CD4-positive, alpha-beta memory T cell (primary cell): ENCODE results near the gene TTYH1. TPM values are rescaled to one million over a fixed set of nuclear protein-coding genes. Genes with fewer than 3 reads are reported as not detected.
"Not testable (repeated sequence)": the region's sequence is repeated elsewhere in the genome, so short reads cannot be mapped to it uniquely, and the experiment has no call there.

Source experiments
- CTCF ChIA-PET: fragments of 350-600 bp; sonication (Branson Sonifier 250); formaldehyde crosslinking; loops from one replicate; lab custom pipeline; 2021; ENCODE audit warnings: inconsistent platforms; ENCODE audit not compliant: partially characterized antibody; lab: Charles Lee
- POLR2A ChIA-PET: fragments of 350-600 bp; sonication (Branson Sonifier 250); formaldehyde crosslinking; loops from one replicate; lab custom pipeline; 2021; ENCODE audit not compliant: partially characterized antibody; lab: Charles Lee
- DNase-seq, 5 donors: peaks; one replicate each; pipeline versions ENCODE4 v3.0.0 to v3.0.0-alpha.2; 2020 to 2022; ENCODE audit warnings: mixed read lengths in 1 of 5
- H3K27ac ChIP-seq: one replicate; pipeline ENCODE4 v1.7.0; 2013; ENCODE audit warnings: low read depth, low read length
- H3K27me3 ChIP-seq: 2 replicates; pipeline ENCODE4 v1.7.0; 2013; ENCODE audit warnings: mild to moderate bottlenecking, low read length, moderate library complexity; ENCODE audit not compliant: insufficient read depth
- H3K36me3 ChIP-seq: 2 replicates; pipeline ENCODE4 v1.7.0; 2013; ENCODE audit warnings: mild to moderate bottlenecking, low read length, moderate library complexity; ENCODE audit not compliant: insufficient read depth
- H3K4me1 ChIP-seq: 2 replicates; pipeline ENCODE4 v1.7.0; 2013; ENCODE audit warnings: mild to moderate bottlenecking, low read length, moderate library complexity; ENCODE audit not compliant: insufficient read depth
- H3K4me3 ChIP-seq, 2 donors: one replicate each; pipeline ENCODE4 v1.7.0; 2013; ENCODE audit warnings: low read length in 2 of 2, mild to moderate bottlenecking in 1 of 2
- H3K9me3 ChIP-seq, 2 donors: one replicate each; pipeline ENCODE4 v1.7.0; 2013; ENCODE audit warnings: low read length in 2 of 2, control low read depth in 1 of 2; ENCODE audit not compliant: control insufficient read depth in 1 of 2
- H3K27ac Mint-ChIP-seq, 7 donors: one replicate each; pipeline ENCODE4 v1.8.0; 2020 to 2021; ENCODE audit warnings: mixed read lengths in 7 of 7, mild to moderate bottlenecking in 6 of 7, inconsistent platforms in 3 of 7, moderate library complexity in 3 of 7
- H3K27me3 Mint-ChIP-seq, 2 donors: one replicate each; pipeline ENCODE4 v1.8.0; 2020 to 2021; ENCODE audit warnings: mixed read lengths in 2 of 2
- H3K36me3 Mint-ChIP-seq, 2 donors: one replicate each; pipeline ENCODE4 v1.8.0; 2020 to 2021; ENCODE audit warnings: mixed read lengths in 2 of 2, inconsistent platforms in 1 of 2, mild to moderate bottlenecking in 1 of 2
- H3K4me1 Mint-ChIP-seq, 4 donors: one replicate each; pipeline ENCODE4 v1.8.0; 2020 to 2021; ENCODE audit warnings: mixed read lengths in 4 of 4, mild to moderate bottlenecking in 1 of 4
- H3K4me3 Mint-ChIP-seq, 8 donors: one replicate each; pipeline ENCODE4 v1.8.0; 2020 to 2021; ENCODE audit warnings: mixed read lengths in 8 of 8, mild to moderate bottlenecking in 7 of 8, moderate library complexity in 6 of 8, inconsistent platforms in 3 of 8
- H3K9me3 Mint-ChIP-seq, 8 donors: one replicate each; pipeline ENCODE4 v1.8.0; 2020 to 2021; ENCODE audit warnings: mixed read lengths in 8 of 8, mild to moderate bottlenecking in 5 of 8, inconsistent platforms in 3 of 8, moderate library complexity in 1 of 8
- intact Hi-C: fragments of 100-400 bp; cut with micrococcal nuclease; formaldehyde crosslinking; loops from one replicate; pipeline ENCODE4 v1.15.1; 2023
- polyA plus RNA-seq, 2 donors: library from polyadenylated mRNA; unstranded; fragments of 300-500 nt; fragmentation: Illumina TruSeq; gene quantifications; one replicate each; pipeline ENCODE4 v1.2.3, GENCODE V29; 2021
- total RNA-seq, 2 experiments: library from RNA; stranded (reverse); gene quantifications; one replicate each; pipeline ENCODE4 v1.2.3, GENCODE V29; 2021

The TTYH1 gene
- total and polyA plus RNA-seq, 4 experiments from 2014 or later, result 0.29 TPM; not detected in 3

DNA sequence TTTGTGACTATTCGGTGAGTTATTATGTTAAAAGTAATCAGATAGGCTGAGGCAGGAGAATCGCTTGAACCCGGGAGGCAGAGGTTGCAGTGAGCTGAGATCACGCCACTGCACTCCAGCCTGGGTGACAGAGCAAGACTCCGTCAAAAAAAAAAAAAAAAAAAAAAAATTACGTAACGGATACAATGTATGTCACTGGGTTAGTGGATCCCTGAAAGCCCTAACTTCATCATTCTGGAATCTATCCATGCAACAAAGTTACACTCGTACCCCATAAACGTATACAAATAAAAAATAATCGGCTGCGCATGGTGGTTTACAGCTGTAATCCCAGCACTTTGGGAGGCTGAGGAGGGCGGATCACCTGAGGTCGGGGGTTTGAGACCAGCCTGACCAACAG lies 33.2 kb upstream of the TTYH1 start:
- H3K9me3 ChIP-seq, H3K4me3 Mint-ChIP-seq, intact Hi-C loops, H3K4me3 ChIP-seq, H3K27me3 Mint-ChIP-seq, H3K9me3 Mint-ChIP-seq, H3K27me3 ChIP-seq, H3K36me3 ChIP-seq, H3K27ac ChIP-seq, DNase-seq, H3K36me3 Mint-ChIP-seq, H3K27ac Mint-ChIP-seq: not testable (repeated sequence)
- POLR2A ChIA-PET, result interaction anchor here (0.7 kb wide), 1 partner anchor 12 kb away, joined by 4 read pairs; no protein-coding TSS in a partner anchor
- peaks cover 34% of the 10 kb centered on the region for H3K4me1 ChIP-seq
- peaks cover 28 to 51% (median 44%) of the 10 kb centered on the region in 4 donors for H3K4me1 Mint-ChIP-seq
- CTCF ChIA-PET, result interaction anchor here (1.5 to 1.9 kb wide), 3 partner anchors 9 to 29 kb away, joined by 4 to 14 read pairs (median 5); no protein-coding TSS in a partner anchor

DNA sequence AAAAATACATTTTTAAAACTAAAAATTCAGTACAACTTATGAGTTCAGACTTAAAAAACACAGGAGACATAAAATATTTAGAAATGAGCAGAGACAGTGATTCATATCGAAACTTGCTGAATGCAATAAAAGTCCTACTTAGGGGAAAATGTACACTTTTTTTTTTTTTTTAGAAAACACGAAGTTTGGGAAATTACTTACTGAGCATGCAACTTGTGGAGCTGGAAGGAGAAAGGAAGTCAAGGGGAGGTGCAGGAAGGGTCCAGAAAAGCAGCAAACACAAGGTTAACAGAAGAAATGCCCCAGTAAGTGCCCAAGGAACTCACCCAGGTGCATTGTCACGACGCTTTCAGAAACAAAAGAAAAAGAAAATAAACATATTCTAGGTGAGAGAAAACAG lies 31.9 kb upstream of the TTYH1 start:
- H3K4me1 Mint-ChIP-seq, result peaks cover 32 to 55% (median 45%) of the 10 kb centered on the region in 4 donors
- intact Hi-C loops, result no loop called here
- Histone ChIP-seq H3K27me3 (no peaks in the 10 kb centered on the region), H3K9me3 (no peaks in the 10 kb centered on the region), H3K36me3 (no peaks in the 10 kb centered on the region), H3K4me1 (peaks cover 33% of the 10 kb centered on the region), H3K27ac (no peak overlapping the region), H3K4me3 (no peak overlapping the region)
- POLR2A ChIA-PET, result no interaction called here
- peaks cover 0 to 3% (median 0%) of the 10 kb centered on the region in 8 donors for H3K9me3 Mint-ChIP-seq
- H3K27me3 Mint-ChIP-seq, result no peaks in the 10 kb centered on the region
- CTCF ChIA-PET, result interaction anchor here (0.7 to 1.1 kb wide), 2 partner anchors 56 to 59 kb away, joined by 3 to 4 read pairs; no protein-coding TSS in a partner anchor
- H3K36me3 Mint-ChIP-seq, result no peaks in the 10 kb centered on the region
- DNase-seq, result no peak
- H3K27ac Mint-ChIP-seq, result peak overlapping the region in 1 of 7 donors; percentile 25
- peak overlapping the region in 2 of 8 donors; percentile 12 to 40 for H3K4me3 Mint-ChIP-seq

DNA sequence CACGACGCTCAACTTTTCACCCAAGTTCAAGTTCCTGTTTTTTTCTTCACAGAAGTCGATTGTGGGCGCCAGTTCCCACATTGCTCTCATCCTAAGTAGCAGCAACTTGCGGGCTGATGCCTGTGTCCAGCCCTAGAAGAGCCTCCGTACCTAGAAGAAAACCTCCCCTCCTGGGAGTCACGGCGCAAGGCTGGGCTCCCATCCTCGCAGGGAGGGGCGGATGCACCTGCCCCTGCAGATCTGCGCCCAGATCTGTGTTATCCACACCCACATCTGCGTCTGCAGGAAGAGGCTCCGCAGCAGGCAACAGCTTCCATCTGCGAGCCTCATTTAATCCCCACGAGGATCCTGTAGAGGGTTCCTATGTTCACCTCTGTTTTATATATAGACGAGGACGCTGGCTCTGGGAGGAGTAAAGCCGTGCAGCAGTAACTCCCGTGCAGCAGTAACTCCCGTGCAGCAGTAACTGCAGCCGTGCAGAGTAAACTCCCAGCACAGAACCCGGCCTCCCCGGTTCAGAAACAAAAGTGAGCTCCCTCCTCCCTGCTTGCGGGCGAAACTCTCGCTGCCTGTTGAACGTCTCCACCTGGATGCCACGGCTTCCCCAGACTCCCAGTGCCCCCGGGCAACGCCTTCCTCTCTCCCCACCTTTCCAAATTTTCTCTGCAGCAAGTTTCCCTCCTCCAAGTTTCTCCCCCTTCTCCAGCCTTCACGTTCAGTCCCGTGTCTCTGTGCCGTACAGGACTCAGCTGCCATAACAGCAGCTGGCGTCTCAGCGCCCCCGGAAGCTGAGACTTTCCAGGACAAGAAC lies 27.1 kb upstream of the TTYH1 start:
- Mint-ChIP-seq H3K27ac (peak overlapping the region; percentile 72 to 97 (median 90)), H3K36me3 (no peaks in the 10 kb centered on the region), H3K4me3 (peak overlapping the region; percentile 86 to 98 (median 91)), H3K4me1 (peaks cover 35 to 53% (median 45%) of the 10 kb centered on the region in 4 donors), H3K27me3 (peaks cover 3 to 6% of the 10 kb centered on the region in 2 donors), H3K9me3 (peaks cover 0 to 3% (median 0%) of the 10 kb centered on the region in 8 donors)
- Histone ChIP-seq H3K36me3 (no peaks in the 10 kb centered on the region), H3K4me1 (peaks cover 42% of the 10 kb centered on the region), H3K27me3 (no peaks in the 10 kb centered on the region), H3K27ac (peak overlapping the region; percentile 49), H3K4me3 (peak overlapping the region; percentile 52 to 55), H3K9me3 (no peaks in the 10 kb centered on the region)
- intact Hi-C loops, result loop anchor here (1.0 to 2.0 kb wide), 3 partner anchors 10 to 24 kb away; partner anchors contain the start of gene LAIR1
- peak; percentile 43 to 49 (median 46) for DNase-seq
- POLR2A ChIA-PET, result interaction anchor here (0.6 to 4.8 kb wide), 19 partner anchors 10 to 251 kb away, joined by 3 to 74 read pairs (median 6); partner anchors contain the start of genes CNOT3, LAIR1, LENG8 and RPS9
- CTCF ChIA-PET, result interaction anchor here (0.7 to 9.2 kb wide), 13 partner anchors 9 to 170 kb away, joined by 3 to 279 read pairs (median 9); partner anchors contain the start of gene LAIR1

DNA sequence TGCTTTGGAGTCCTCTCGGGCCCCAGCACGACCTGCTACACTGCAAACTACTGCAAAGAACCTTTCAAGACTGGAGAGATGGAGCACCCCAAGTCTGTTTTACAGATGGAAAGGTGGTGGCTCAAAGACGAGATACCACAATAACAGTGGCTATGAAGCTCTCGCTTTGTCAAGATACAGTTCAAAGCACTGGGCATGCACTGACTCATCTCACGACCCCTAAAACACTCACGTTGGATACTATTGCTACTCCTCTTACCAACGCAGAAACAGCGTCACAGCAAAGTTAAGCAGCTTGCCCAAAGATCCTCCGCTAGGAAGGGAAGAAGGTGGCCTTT lies 26.5 kb upstream of the TTYH1 start:
- H3K9me3 Mint-ChIP-seq, result no peaks in the 10 kb centered on the region
- Histone ChIP-seq H3K36me3 (no peaks in the 10 kb centered on the region), H3K4me1 (peaks cover 38% of the 10 kb centered on the region), H3K4me3 (peak overlapping the region; percentile 52 to 55), H3K27me3 (no peaks in the 10 kb centered on the region), H3K9me3 (no peaks in the 10 kb centered on the region), H3K27ac (peak overlapping the region; percentile 49)
- H3K4me3 Mint-ChIP-seq, result peak overlapping the region; percentile 86 to 98 (median 91)
- H3K4me1 Mint-ChIP-seq, result peaks cover 32 to 50% (median 41%) of the 10 kb centered on the region in 4 donors
- DNase-seq, result no peak
- POLR2A ChIA-PET, result interaction anchor here (0.6 to 4.8 kb wide), 15 partner anchors 11 to 252 kb away, joined by 3 to 74 read pairs (median 8); partner anchors contain the start of genes CNOT3, LAIR1, LENG1 and LENG8
- CTCF ChIA-PET, result interaction anchor here (1.0 to 9.2 kb wide), 12 partner anchors 10 to 63 kb away, joined by 4 to 279 read pairs (median 12); partner anchors contain the start of gene LAIR1
- intact Hi-C loops, result loop anchor here (1.0 to 2.0 kb wide), 3 partner anchors 10 to 24 kb away; partner anchors contain the start of gene LAIR1
- peaks cover 3 to 6% of the 10 kb centered on the region in 2 donors for H3K27me3 Mint-ChIP-seq
- H3K36me3 Mint-ChIP-seq, result no peaks in the 10 kb centered on the region
- H3K27ac Mint-ChIP-seq, result peak overlapping the region; percentile 72 to 97 (median 88)

GRCh38 chr19:54389553-54389952 lies 25.7 kb upstream of the TTYH1 start:
- peaks cover 32 to 50% (median 41%) of the 10 kb centered on the region in 4 donors for H3K4me1 Mint-ChIP-seq
- Histone ChIP-seq H3K27ac (peak overlapping the region; percentile 49), H3K9me3 (no peaks in the 10 kb centered on the region), H3K4me3 (peak overlapping the region in 1 of 2 donors; percentile 52), H3K4me1 (peaks cover 38% of the 10 kb centered on the region), H3K36me3 (no peaks in the 10 kb centered on the region), H3K27me3 (no peaks in the 10 kb centered on the region)
- H3K27me3 Mint-ChIP-seq, result peaks cover 5 to 6% of the 10 kb centered on the region in 2 donors
- no peak for DNase-seq
- H3K9me3 Mint-ChIP-seq, result no peaks in the 10 kb centered on the region
- peak overlapping the region in 7 of 8 donors; percentile 24 to 98 (median 88) for H3K4me3 Mint-ChIP-seq
- CTCF ChIA-PET, result interaction anchor here (0.6 to 9.2 kb wide), 13 partner anchors 11 to 364 kb away, joined by 3 to 279 read pairs (median 9); partner anchors contain the start of gene LAIR1
- POLR2A ChIA-PET, result interaction anchor here (0.8 to 4.8 kb wide), 12 partner anchors 12 to 231 kb away, joined by 3 to 74 read pairs (median 9); partner anchors contain the start of genes LAIR1, LENG1 and LENG8
- H3K36me3 Mint-ChIP-seq, result no peaks in the 10 kb centered on the region
- H3K27ac Mint-ChIP-seq, result peak overlapping the region in 6 of 7 donors; percentile 12 to 92 (median 36)
- intact Hi-C loops, result loop anchor here (2.0 kb wide), 1 partner anchor 17 kb away; no protein-coding TSS in a partner anchor

DNA sequence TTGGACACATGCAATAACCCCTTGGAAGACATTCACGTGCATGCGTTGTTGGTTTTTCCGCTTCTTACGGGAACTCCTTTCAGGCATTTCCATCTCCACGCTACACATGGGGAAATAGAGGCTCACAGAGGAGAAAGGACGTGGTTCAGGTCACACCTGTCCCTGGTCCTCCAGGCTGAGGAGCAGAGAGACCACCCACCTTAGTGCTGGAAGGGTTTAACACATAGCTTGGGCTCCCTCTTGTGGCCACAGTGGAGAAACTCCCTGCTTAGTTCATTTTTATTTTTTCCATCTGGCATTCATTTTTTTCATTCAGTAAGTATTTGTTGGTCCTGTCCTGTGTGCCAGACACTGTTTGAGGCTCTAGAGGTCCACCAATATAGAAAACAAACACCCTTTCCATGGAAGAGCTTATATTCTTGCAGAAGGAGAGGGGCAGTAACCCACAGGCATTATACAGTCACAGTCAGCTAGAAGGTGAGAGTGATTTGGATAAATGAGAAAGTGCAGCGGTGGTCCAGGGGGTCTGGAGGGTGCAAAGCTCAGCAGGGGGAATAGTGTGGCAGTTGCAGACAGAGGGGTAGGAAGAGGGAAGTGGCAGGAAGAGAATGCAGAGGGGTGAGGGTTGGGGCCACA lies 24.2 kb upstream of the TTYH1 start:
- H3K36me3 Mint-ChIP-seq, result no peaks in the 10 kb centered on the region
- POLR2A ChIA-PET, result interaction anchor here (0.8 to 4.8 kb wide), 7 partner anchors 13 to 202 kb away, joined by 3 to 74 read pairs (median 4); partner anchors contain the start of gene MBOAT7
- peak; percentile 68 to 69 (median 69) for DNase-seq
- Histone ChIP-seq H3K4me3 (no peak overlapping the region), H3K27ac (no peak overlapping the region), H3K27me3 (no peaks in the 10 kb centered on the region), H3K36me3 (no peaks in the 10 kb centered on the region), H3K9me3 (no peaks in the 10 kb centered on the region), H3K4me1 (peaks cover 38% of the 10 kb centered on the region)
- intact Hi-C loops, result loop anchor here (1.0 kb wide), 1 partner anchor 66 kb away; no protein-coding TSS in a partner anchor
- H3K4me3 Mint-ChIP-seq, result peak overlapping the region; percentile 18 to 85 (median 70)
- peaks cover 5 to 11% of the 10 kb centered on the region in 2 donors for H3K27me3 Mint-ChIP-seq
- H3K27ac Mint-ChIP-seq, result peak overlapping the region; percentile 64 to 94 (median 82)
- CTCF ChIA-PET, result interaction anchor here (0.7 to 9.2 kb wide), 26 partner anchors 9 to 254 kb away, joined by 3 to 279 read pairs (median 4); partner anchors contain the start of genes CNOT3, LAIR1, LENG9 and MBOAT7
- H3K4me1 Mint-ChIP-seq, result peaks cover 26 to 41% (median 33%) of the 10 kb centered on the region in 4 donors
- H3K9me3 Mint-ChIP-seq, result no peaks in the 10 kb centered on the region
